ENCODE results near the gene ZFP36.

Gene ZFP36

GRCh38 chr19:39407410-39407659 lies 688 bp downstream of the ZFP36 start:
- no peak for FAIRE-seq

DNA sequence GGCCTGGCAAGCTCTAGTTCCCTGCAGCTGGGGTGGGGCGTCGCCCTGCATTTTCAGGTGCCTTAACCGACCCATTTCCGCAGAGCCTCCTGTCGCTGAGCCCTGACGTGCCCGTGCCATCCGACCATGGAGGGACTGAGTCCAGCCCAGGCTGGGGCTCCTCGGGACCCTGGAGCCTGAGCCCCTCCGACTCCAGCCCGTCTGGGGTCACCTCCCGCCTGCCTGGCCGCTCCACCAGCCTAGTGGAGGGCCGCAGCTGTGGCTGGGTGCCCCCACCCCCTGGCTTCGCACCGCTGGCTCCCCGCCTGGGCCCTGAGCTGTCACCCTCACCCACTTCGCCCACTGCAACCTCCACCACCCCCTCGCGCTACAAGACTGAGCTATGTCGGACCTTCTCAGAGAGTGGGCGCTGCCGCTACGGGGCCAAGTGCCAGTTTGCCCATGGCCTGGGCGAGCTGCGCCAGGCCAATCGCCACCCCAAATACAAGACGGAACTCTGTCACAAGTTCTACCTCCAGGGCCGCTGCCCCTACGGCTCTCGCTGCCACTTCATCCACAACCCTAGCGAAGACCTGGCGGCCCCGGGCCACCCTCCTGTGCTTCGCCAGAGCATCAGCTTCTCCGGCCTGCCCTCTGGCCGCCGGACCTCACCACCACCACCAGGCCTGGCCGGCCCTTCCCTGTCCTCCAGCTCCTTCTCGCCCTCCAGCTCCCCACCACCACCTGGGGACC lies 1.2 kb downstream of the ZFP36 start:
- FAIRE-seq: no peak

DNA sequence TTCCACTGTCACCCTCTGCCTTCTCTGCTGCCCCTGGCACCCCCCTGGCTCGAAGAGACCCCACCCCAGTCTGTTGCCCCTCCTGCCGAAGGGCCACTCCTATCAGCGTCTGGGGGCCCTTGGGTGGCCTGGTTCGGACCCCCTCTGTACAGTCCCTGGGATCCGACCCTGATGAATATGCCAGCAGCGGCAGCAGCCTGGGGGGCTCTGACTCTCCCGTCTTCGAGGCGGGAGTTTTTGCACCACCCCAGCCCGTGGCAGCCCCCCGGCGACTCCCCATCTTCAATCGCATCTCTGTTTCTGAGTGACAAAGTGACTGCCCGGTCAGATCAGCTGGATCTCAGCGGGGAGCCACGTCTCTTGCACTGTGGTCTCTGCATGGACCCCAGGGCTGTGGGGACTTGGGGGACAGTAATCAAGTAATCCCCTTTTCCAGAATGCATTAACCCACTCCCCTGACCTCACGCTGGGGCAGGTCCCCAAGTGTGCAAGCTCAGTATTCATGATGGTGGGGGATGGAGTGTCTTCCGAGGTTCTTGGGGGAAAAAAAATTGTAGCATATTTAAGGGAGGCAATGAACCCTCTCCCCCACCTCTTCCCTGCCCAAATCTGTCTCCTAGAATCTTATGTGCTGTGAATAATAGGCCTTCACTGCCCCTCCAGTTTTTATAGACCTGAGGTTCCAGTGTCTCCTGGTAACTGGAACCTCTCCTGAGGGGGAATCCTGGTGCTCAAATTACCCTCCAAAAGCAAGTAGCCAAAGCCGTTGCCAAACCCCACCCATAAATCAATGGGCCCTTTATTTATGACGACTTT lies 2.0 kb downstream of the ZFP36 start:
- FAIRE-seq: no peak

DNA sequence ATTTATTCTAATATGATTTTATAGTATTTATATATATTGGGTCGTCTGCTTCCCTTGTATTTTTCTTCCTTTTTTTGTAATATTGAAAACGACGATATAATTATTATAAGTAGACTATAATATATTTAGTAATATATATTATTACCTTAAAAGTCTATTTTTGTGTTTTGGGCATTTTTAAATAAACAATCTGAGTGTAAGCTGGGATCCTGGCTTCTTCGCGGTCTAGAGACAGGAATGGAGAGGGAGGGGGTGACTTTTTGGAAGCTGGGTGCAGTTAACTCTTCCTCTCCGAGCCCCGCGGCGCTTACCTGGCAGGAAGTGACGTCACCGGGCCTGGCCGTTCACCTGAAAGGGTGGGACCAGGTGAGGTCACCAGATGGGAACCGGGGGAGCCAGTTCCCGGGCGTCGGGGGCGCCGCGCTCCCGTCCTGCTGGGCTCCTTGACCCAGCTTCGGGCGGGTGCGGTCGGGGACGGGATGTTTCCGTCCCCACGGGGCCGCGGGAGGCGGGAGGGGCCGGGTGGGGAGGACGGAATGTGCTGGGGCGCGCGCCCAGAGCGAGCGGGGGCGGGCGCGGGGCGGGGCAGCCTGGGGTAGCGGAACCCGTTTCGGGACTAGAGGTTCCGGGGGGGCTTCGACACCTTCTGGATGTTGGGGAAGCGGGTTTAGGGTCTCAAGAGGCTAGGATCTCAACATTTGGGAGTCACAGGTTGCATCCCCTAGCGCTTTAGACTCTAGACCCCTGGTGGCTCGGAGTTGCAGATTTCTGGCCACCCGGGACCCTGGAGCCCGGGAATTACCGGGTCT lies 2.8 kb downstream of the ZFP36 start:
- FAIRE-seq: no peak

DNA sequence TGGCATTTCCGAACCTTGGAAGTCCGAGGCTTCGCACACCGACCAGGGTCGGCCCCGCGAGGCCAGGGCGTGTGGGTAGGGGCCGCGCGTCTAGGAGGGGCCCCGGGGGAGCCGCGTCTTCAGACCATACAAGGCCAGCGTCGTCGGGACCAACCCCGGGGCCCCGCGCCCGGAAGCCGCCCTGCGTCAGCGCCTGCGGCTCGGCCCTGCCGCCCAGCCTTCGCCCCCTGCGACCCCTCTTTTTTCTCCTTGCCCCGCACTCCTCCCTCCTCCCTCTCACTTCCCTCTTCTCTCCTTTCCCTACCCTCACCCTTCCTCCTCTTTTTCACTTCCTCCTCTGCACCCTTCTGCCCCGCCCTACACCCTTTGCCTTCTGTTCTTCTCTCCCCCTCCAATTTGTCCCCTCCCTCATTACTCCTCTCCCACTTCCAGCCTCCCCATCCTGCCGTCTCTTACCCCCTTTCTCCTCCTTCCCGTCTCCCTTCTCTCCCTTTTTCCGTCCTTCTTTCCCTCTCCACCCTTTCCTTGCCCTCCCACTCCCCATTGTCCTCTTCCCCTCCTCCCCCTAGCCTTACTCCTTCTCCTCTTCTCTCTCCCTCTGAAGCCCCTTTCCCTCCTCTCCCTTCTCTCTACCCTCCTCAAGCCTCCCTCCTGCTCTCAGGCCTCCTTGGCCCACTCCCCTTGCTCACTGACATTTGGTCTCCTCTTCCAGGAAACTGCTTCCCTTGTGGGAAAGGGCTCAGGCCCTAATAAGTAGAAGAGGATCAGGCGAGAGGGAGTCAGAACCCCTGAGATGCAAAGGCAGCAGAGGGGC lies 3.6 kb downstream of the ZFP36 start:
- no peak for FAIRE-seq

DNA sequence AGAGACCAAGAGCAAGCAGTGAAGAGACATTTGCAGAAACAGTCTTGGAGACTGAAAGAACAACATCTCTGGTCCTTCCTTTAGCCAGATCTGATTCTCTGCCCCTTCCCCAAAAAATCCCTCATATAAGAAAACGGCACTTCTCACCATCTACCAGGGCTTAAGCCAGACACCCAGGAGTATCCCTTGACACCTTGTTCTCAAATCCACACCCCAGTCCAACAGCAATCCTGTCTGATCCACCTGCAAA lies 4.1 kb downstream of the ZFP36 start:
- FAIRE-seq: no peak

GRCh38 chr19:39411081-39411831 lies 4.6 kb downstream of the ZFP36 start:
- FAIRE-seq: no peak

GRCh38 chr19:39411832-39412099 lies 5.1 kb downstream of the ZFP36 start:
- FAIRE-seq: no peak

GRCh38 chr19:39412100-39412866 lies 5.6 kb downstream of the ZFP36 start, which contains the start of gene PLEKHG2:
Gene PLEKHG2 (plus strand): TSS chr19:39412669. CDS start chr19:39414087, 1,418 bp downstream.
- FAIRE-seq: peak; percentile 97

GRCh38 chr19:39412867-39413271 lies 6.2 kb downstream of the ZFP36 start:
- FAIRE-seq: no peak

DNA sequence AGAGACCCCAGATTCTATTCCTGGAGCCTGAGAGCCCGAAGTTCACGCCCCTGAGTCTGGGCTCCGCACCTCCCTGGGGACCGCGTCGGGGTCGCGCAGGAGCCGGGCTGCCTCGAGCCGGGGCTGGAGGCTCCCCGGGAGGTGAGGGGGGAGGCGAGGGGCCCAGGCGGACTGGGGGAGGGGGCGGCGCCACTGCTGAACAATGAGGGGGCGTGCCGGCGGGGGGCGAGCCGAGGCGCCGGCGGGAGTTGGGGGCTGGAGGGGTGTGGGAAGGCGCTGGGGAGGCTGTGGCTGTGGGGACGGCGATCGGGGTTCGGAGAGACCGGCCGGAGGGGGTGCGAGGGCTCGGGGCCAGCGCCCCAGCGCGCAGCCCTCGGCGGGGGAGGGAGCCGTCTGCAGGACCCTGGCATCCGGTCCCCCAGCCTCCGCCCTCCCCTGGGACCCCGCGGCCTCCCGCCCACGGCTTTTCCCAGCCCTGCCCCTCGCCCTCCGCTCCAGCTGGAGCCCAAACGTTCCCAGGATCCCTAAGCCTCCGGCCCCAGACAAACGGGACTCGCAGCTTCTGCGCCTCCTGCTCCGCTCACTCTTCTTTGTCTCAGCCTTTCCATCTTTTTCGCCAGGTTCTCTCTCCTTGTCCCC lies 6.7 kb downstream of the ZFP36 start:
- FAIRE-seq: no peak

DNA sequence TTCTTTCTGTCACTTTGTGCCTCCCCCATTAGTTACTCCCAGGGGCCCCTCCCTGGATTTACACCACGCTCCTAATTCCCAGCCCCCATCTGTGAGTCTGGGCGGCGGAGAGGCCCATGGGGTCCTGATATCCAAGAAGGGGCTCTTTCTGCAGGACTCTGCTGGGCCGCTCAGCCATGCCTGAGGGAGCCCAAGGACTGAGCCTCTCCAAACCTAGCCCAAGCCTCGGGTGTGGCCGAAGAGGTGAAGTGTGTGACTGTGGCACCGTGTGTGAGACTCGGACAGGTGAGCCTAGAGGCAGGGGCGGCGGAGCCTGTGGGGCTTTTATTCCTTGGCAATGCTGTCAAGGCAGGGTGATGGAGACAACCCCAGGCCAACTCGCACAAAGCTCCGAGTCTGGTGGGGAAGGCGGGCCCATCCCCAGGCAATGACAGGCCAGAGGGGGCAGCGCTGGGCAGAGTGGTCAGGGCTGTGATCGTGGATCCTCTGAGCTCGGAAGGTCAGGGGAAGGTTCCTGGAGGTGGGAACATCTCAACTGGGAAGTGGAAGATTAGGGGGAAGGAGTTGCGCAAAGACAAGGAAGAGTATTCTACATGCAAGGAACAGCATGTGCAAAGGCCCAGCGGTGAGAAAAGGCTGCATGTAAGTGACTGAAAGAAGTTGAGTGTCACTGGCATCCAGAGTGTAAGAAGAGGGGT lies 7.4 kb downstream of the ZFP36 start:
- no peak for FAIRE-seq

DNA sequence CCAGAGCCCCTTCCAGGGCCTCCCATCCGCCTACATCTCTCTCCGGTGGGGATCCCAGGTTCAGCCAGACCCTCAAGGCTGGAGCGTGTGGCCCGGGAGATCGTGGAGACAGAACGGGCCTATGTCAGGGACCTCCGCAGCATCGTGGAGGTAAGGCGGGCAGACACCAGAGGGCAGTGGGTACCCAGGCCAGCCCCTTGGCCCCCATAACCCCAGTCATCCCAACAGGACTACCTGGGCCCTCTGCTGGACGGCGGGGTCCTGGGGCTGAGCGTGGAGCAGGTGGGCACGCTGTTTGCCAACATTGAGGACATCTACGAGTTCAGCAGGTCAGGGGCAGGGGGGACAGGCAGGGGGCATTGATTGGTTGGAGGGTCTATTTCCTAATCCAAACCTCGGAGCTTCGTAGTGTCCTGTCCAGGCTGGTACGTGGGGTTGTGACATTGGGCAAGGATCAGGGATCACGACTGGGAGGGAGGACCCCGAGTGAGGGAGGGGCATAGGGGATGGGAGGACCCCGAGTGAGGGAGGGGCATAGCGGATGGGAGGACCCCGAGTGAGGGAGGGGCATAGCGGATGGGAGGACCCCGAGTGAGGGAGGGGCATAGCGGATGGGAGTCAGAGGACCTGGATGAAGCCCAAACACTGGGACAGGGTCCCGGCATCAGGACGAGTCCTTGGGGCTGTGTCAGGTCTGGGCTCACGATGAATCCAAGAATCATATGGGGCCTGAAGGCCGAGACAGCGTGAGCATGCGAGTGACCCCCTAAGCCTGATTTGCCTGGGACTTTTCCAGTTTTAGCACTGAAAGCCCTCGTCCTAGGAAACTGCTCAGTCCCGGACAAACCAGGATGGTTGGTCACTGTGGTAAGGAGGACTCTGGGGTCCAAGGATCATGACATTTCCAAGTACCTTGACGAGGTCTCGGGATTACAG lies 8.7 kb downstream of the ZFP36 start:
- FAIRE-seq: no peak

DNA sequence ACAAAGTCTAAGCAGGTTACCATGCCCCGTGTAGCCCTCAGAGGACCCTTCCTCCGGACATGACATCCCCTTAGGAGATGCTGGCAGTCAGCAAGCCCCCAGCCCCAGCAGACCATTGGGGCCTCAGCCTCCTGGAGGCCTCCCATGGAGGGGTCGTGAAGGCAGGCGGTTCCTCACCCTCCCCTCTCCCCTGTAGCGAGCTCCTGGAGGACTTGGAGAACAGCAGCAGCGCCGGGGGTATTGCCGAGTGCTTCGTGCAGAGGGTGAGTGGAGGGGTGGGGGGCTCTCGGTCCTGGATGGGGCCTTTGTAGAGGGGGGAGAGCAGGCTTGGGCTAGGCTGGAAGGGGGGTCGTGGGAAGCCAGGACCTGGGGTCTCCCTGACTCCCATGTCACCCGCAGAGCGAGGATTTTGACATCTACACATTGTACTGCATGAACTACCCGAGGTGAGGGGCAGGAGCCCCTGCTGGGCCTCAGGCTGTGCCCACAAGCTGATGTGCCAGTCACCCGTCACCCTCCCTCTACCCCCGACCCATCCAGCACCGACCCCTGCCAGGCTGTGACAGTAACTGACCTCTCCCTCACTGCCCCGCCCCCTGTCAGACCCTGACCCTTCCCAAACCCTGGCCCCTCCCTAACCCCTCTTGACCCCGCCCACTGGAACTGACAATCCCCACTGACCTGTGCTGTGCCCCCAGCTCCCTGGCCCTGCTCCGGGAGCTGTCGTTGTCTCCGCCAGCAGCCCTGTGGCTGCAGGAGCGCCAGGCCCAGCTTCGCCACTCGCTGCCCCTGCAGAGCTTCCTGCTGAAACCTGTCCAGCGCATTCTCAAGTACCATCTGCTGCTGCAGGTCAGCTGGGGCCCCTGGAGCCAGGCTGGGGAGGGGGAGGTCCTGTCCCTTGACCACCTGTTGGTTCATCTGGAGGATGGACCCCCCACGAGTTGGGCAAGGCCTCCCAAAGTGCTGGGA lies 9.8 kb downstream of the ZFP36 start:
- no peak for FAIRE-seq

DNA sequence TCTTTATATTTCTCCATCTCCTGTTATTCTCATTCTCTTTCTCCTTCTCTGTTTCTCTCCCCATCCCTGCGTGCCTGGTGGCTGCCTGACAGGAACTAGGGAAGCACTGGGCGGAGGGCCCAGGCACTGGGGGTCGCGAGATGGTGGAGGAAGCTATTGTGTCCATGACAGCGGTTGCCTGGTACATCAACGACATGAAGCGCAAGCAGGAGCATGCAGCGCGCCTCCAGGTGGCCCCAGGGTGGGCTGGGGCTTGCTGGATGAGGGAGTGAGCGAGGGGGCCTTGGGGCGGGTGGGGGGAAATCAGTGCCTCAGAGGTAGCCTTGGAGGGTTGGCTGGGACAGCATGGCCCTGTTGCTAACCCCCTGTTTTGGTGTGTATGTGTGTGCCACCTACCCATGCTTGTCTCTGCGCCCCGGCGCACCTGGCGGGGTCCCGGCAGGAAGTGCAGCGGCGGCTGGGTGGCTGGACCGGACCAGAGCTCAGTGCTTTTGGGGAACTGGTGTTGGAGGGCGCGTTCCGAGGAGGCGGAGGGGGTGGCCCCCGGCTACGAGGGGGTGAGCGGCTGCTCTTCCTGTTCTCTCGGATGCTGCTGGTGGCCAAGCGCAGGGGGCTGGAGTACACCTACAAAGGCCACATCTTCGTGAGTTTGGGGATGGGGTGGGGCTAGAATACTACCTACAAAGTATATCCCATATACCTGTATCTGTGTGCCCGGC lies 11.0 kb downstream of the ZFP36 start:
- FAIRE-seq: no peak

DNA sequence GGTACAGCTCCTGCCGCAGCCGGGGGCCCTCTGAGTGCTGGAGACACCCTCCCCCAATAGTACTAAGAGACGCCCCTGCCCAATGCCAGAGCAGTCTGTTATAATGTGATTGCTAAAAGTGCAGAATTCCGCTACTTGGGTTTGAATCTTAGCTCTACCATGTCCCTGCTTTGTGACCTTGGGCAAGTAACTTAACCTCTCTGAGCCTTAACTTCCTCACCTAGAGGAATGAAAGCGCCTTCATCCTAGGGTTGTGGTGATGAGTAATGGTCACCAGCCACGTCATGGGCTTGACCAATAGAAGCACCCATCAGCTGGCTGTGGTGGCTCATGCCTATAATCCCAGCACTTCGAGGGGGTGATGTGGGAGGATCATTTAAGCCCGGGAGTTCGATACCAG lies 12.4 kb downstream of the ZFP36 start:
- no peak for FAIRE-seq

- no peak for FAIRE-seq
Measured at GRCh38 chr19:39420769-39421168, 14.1 kb downstream of the ZFP36 start.

- no peak for FAIRE-seq
Measured at GRCh38 chr19:39422020-39422419, 15.4 kb downstream of the ZFP36 start.
